GM10266 (cell line): Measurements from ENCODE around the gene YBX2.
A peak's percentile ranks its signal among the peaks of the same experiment; 100 is the strongest.

Source experiments
- DNase-seq: peaks from one replicate; pipeline ENCODE4 v3.0.0; 2012; ENCODE audit errors: extremely low spot score
- CTCF ChIP-seq: IDR thresholded peaks from 2 replicates; pipeline ENCODE4 v1.5.1; 2012; ENCODE audit warnings: mild to moderate bottlenecking, low read depth; ENCODE audit not compliant: control insufficient read depth, insufficient read depth; ENCODE audit errors: missing control alignments

YBX2 gene

GRCh38 chr17:7284911-7285310, 9.5 kb downstream of the YBX2 start:
- no peak for TF ChIP-seq CTCF
- DNase-seq = no peak

GRCh38 chr17:7283471-7284216, 10.8 kb downstream of the YBX2 start:
- no peak for TF ChIP-seq CTCF
- no peak for DNase-seq

DNA sequence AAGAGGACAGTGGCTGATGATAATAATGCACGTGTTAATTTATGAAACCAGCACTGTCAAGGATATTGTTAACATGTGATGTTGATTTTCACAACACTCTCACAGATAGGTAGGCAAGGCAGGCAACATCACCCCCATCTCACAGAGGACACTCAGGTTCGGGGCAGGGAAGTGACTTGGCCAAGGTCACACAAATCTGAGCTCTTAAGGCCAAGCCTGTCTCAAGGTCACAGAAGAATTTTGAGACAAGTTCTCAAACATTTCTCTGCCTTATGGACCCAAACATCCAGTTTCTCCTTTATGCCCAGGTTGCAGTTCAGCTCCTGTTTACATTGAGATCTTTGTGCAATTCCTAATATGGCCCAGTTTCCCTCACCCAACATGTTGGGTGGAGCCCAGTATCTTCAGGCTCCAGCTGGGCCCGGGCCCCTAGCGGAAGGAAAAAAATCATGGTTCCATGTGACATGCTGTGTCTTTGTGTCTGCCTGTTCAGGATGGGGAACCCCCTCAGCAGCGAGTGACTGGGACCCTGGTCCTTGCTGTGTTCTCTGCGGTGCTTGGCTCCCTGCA, 11.6 kb downstream of the YBX2 start:
- no peak for TF ChIP-seq CTCF
- peak; percentile 15 for DNase-seq

DNA sequence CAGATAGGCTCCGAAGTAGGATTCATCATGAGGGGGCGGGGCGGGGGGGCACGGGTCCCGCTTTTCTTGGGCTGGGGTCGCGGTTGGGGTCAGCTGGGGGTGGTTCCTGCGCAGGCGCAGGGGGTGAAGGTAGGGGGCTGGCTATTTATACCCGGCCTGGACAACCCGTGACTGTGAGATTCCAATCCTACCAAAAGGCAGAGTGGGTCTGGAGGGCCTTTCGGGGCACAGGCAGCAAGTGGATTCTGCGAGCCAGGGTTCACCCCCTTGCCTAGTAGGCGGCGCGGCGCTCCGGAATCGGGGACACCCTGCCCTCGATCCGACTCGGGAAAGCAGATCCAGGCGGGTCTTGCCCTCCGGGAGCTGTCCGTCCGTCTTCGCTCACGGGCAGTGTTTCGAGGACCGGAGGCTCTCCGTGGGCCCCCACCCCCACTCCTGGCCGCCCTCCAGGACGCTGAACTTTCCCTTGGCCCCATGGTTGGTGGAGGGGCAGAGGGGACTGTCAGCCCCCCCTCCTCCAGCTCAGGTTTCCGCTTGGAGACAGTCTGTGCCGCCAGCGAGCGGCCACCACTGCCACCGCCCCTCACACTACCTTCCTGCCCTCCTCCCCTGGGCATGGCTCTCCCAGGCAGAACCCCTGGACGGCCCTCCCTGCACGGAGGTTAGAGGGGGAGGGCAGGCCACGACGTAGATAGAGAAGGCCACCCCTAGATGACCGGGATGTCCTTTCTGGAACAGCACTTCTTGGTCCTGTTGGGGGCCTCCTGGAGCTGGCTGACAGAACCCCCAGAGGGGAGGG, 12.3 kb downstream of the YBX2 start:
- TF ChIP-seq CTCF = no peak
- peak; percentile 19 for DNase-seq

DNA sequence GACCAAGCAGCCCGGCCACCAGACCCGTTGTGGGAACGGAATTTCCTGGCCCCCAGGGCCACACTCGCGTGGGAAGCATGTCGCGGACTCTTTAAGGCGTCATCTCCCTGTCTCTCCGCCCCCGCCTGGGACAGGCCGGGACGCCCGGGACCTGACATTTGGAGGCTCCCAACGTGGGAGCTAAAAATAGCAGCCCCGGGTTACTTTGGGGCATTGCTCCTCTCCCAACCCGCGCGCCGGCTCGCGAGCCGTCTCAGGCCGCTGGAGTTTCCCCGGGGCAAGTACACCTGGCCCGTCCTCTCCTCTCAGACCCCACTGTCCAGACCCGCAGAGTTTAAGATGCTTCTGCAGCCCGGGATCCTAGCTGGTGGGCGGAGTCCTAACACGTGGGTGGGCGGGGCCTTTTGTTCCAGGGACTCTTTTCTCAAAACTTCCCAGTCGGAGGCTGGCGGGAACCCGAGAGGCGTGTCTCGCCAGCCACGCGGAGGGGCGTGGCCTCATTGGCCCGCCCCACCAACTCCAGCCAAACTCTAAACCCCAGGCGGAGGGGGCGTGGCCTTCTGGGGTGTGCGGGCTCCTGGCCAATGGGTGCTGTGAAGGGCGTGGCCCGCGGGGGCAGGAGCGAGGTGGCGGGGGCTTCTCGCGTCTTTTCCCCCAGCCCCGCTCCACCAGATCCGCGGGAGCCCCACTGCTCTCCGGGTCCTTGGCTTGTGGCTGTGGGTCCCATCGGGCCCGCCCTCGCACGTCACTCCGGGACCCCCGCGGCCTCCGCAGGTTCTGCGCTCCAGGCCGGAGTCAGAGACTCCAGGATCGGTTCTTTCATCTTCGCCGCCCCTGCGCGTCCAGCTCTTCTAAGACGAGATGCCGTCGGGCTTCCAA, 13.1 kb downstream of the YBX2 start, which contains the start of gene SLC2A4:
TSS of gene SLC2A4 (plus strand) at position 645 of the 879 bp plus-strand sequence. CDS start at position 862, 217 bp downstream.
- TF ChIP-seq CTCF = no peak
- peak; percentile 97 for DNase-seq

GRCh38 chr17:7280519-7281073, 13.8 kb downstream of the YBX2 start:
- TF ChIP-seq CTCF = peak; percentile 82
- DNase-seq = peak; percentile 85
